Stomach smooth muscle (tissue), 2 donors: Measurements from ENCODE around the gene AK9.

ENCODE experiments used
- H3K27ac ChIP-seq: one replicate; pipeline ENCODE4 v1.7.0; 2013; ENCODE audit warnings: mild to moderate bottlenecking, low read length, inconsistent platforms
- H3K27me3 ChIP-seq, 2 donors: one replicate each; pipeline ENCODE4 v1.7.0; 2013; ENCODE audit warnings: low read length in 2 of 2; ENCODE audit not compliant: insufficient read depth in 2 of 2, control insufficient read depth in 1 of 2
- H3K36me3 ChIP-seq, 2 donors: one replicate each; pipeline ENCODE4 v1.7.0; 2013; ENCODE audit warnings: low read length in 2 of 2; ENCODE audit not compliant: control insufficient read depth in 2 of 2, insufficient read depth in 2 of 2
- H3K4me1 ChIP-seq: one replicate; pipeline ENCODE4 v1.7.0; 2013; ENCODE audit warnings: low read length; ENCODE audit not compliant: control insufficient read depth, insufficient read depth
- H3K4me3 ChIP-seq, 2 donors: one replicate each; pipeline ENCODE4 v1.7.0; 2013; ENCODE audit warnings: low read length in 2 of 2
- H3K9ac ChIP-seq, 2 donors: one replicate each; pipeline ENCODE4 v1.7.0; 2013; ENCODE audit warnings: low read length in 2 of 2, mild to moderate bottlenecking in 1 of 2
- H3K9me3 ChIP-seq, 2 donors: one replicate each; pipeline ENCODE4 v1.7.0; 2013; ENCODE audit warnings: low read length in 2 of 2; ENCODE audit not compliant: control insufficient read depth in 2 of 2
- donor health status: healthy.
- donor health status: Pancreatic carcinoma.

AK9 gene

DNA sequence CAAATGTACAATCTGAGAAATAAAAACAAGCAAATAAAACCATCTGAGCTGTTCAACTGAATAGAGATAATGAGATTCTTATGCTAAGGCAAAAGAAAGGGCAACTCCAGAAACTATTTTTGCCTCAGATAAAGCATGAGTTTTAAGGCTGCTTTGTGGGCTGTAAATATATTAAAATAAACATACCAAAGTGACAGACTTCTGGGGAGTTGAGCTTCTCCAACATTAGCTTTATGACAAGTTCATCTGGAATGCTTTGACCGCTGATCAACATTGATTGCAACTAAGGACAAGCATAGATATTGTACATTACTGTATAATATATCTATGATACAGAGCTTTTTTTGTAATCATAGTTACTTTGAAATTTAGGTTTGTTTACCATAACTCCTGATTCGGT is 19.3 kb downstream of the AK9 start:
- Histone ChIP-seq H3K9me3 (no peaks in the 10 kb centered on the region), H3K9ac (no peak overlapping the region), H3K4me1 (no peaks in the 10 kb centered on the region), H3K27me3 (no peaks in the 10 kb centered on the region), H3K36me3 (peaks cover 3 to 4% of the 10 kb centered on the region in 2 donors), H3K27ac (no peak overlapping the region), H3K4me3 (no peak overlapping the region)

DNA sequence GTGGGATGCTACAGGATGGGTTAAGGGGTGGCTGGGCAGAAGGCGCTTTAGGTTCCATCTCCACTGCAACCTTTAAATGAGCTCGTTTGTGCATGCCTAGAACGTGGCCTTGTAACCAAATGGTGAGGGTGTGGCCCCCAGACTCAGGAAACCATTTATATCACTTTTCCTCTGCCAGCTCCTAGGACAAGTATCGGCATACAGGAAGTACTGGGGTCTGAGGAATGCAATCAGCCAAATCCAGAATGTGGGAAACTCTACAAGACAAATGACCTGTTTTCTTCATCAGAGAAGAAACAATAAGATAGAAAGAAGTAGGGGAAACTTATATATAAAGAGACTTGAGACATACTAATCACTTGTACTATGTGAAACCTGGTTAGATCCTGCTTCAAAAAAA is 21.2 kb downstream of the AK9 start:
- Histone ChIP-seq H3K36me3 (peaks cover 3 to 4% of the 10 kb centered on the region in 2 donors), H3K27ac (no peak overlapping the region), H3K27me3 (no peaks in the 10 kb centered on the region), H3K4me3 (no peak overlapping the region), H3K4me1 (no peaks in the 10 kb centered on the region), H3K9me3 (no peaks in the 10 kb centered on the region), H3K9ac (no peak overlapping the region)

DNA sequence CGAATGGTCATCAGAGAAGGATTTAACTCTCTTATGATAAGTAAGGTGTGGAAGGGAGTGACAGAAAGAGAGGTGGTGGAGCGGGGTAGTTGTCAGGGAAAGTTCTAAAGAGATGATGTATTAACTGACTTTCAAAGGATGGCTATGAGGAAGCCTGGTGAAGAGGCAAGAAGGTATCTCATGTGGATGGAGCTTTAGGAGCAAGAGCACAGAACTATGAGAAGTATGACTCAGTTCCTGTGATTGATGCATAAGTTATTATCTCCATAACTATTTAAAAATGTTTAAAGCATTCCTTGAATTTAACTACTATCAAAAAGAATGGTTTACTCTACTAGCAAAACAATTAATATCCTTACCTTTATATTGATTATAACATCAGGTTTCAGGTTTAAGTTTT is 28.8 kb downstream of the AK9 start:
- Histone ChIP-seq H3K9ac (no peak overlapping the region), H3K4me3 (no peak overlapping the region), H3K4me1 (no peaks in the 10 kb centered on the region), H3K36me3 (no peaks in the 10 kb centered on the region), H3K27ac (no peak overlapping the region), H3K9me3 (no peaks in the 10 kb centered on the region), H3K27me3 (no peaks in the 10 kb centered on the region)

DNA sequence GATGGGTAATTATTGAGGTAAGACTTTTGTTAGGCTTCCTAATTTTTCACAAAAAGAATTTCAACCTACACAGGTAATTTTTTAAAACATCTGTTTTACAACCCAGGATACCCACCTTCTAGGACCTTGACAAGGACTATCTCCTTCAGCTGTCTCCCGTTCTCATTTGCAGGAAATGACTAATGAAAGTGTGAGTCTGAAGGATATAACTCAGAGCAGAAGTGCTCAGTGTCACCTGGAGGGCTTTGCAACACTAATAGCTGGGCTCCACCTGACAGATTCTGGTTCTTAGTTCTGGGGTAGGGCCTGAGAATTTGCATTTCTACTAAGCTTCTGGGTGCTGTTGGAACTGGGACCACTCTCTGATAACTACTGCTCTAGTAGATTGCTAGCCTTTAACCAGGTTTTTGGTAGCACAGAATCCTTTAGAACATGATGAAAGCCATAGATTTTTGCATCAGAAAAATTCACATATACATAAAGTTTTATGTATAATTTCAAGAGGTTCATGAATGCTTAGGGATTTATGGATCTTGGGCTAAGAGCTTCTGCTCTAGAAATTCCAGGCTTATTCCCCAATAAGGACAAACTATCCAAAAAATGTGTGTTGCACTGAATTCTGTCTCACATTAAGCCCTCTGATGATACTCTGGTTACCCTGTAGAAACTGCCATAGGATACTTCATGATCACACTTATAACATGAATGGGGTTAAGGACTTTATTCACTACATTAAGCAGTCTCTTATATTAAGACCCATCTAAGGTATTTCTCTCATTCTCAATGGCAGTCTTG is 30.3 kb downstream of the AK9 start:
- H3K4me3 ChIP-seq: no peak overlapping the region
- H3K4me1 ChIP-seq: no peaks in the 10 kb centered on the region
- H3K9ac ChIP-seq: no peak overlapping the region
- no peaks in the 10 kb centered on the region for H3K27me3 ChIP-seq
- peaks cover under 1 to 3% of the 10 kb centered on the region in 2 donors for H3K36me3 ChIP-seq
- H3K9me3 ChIP-seq: no peaks in the 10 kb centered on the region
- H3K27ac ChIP-seq: no peak overlapping the region

DNA sequence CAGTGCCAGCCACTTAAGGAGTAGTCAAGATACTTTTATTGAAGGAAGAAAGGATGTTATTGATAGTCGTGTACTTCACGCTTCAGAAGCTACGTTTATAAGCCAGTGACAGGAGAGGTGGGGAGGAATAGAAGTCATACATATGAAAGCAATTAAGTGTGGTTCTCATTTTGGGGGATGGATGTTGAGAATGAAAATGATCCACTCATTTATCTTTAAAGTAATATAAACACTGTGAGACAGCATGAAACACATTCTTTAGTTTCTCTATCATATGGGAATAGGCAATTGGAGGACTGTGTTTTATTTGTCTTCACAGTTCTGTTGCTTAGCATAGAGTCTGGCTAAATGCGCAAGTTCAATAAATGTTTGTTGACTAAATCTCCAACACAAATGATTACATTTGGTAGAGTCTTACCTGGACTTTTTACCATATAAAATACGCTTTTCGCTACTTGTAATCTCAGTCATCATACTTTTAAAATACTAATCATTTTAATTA is 35.2 kb downstream of the AK9 start:
- Histone ChIP-seq H3K9ac (no peak overlapping the region), H3K4me3 (no peak overlapping the region), H3K27me3 (no peaks in the 10 kb centered on the region), H3K36me3 (peaks cover 4 to 5% of the 10 kb centered on the region in 2 donors), H3K9me3 (no peaks in the 10 kb centered on the region), H3K27ac (no peak overlapping the region), H3K4me1 (no peaks in the 10 kb centered on the region)

DNA sequence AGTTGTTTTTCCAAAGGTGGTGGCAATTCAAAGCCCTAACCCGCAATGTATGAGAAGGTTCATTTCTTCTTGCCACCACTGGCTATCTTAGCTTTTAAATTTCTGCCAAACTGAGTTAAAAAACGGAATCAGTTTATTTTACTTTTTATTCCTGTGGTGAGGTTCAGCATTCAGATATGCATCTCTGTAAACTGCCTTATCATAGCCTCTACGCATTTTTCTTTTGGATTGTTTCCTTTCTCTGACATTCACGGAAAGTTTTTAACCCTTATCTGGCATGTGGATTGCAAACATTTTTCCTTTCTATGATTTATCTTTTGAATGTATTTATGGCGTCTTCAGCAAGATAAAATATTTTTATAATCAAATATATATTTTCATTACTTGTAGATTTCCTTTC is 37.7 kb downstream of the AK9 start:
- Histone ChIP-seq H3K4me3 (no peak overlapping the region), H3K9ac (no peak overlapping the region), H3K4me1 (no peaks in the 10 kb centered on the region), H3K36me3 (peaks cover 4 to 5% of the 10 kb centered on the region in 2 donors), H3K9me3 (no peaks in the 10 kb centered on the region), H3K27me3 (no peaks in the 10 kb centered on the region), H3K27ac (no peak overlapping the region)

DNA sequence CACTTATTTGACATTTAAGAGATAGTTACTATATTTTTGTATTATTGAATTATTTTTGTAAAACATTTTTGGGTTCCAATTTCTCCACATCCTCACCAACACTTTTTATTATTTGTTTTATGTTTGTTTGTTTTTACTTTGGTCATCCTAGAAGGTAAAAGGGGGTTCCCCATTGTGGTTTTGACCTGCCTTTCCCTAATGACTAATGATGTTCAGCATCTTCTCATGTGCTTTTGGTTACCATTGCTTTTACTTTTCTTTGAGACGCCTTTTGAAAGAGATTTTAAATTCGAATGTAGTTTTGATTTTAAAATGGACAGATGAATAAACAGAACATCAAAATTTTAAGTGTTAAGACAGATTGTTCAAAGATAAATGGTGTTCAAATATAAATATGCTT is 46.9 kb downstream of the AK9 start:
- no peaks in the 10 kb centered on the region for H3K27me3 ChIP-seq
- H3K9ac ChIP-seq: no peak overlapping the region
- no peak overlapping the region for H3K27ac ChIP-seq
- peaks cover 0 to 6% of the 10 kb centered on the region in 2 donors for H3K9me3 ChIP-seq
- H3K4me1 ChIP-seq: no peaks in the 10 kb centered on the region
- no peak overlapping the region for H3K4me3 ChIP-seq
- H3K36me3 ChIP-seq: peaks cover 8 to 9% of the 10 kb centered on the region in 2 donors

DNA sequence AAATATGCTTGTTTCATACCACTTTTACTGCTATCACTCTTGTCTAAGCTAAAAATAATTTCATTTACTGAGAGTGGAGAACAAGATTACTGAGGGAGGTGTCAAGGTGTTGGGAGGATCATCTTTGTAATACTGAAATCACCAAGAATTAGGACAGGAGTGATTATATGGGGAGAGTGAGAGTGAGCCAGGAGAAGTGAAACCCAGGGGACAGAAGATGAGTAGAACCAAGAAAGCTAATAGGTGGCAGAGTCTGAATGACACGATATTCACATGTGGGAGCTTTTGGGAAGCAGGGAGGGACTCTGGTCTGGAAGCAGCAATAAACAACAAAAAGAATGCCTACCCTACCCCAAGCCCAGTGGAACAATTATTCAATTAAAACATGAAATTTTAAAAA is 58.6 kb downstream of the AK9 start:
- H3K4me1 ChIP-seq: no peaks in the 10 kb centered on the region
- H3K27me3 ChIP-seq: no peaks in the 10 kb centered on the region
- H3K36me3 ChIP-seq: no peaks in the 10 kb centered on the region
- H3K4me3 ChIP-seq: no peak overlapping the region
- no peak overlapping the region for H3K27ac ChIP-seq
- H3K9ac ChIP-seq: no peak overlapping the region
- peaks cover 2 to 3% of the 10 kb centered on the region in 2 donors for H3K9me3 ChIP-seq

DNA sequence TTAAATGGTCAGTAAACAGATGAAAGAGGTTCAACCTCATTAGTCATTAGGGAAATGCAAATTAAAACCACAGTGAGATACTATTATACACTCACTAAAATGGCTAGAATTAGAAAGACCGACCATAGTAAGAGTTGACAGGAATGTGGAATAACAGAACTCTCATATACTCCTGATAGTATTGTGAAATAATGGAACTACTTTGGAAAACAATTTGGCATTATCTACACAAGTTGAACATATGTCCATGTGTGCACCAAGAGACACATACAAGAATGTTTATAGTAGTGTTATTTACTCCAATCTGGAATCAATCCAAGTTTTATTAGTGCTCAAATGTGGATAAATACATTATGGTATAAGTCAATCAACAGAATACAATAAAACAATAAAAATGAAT is 59.6 kb downstream of the AK9 start:
- Histone ChIP-seq H3K27me3 (no peaks in the 10 kb centered on the region), H3K27ac (no peak overlapping the region)

DNA sequence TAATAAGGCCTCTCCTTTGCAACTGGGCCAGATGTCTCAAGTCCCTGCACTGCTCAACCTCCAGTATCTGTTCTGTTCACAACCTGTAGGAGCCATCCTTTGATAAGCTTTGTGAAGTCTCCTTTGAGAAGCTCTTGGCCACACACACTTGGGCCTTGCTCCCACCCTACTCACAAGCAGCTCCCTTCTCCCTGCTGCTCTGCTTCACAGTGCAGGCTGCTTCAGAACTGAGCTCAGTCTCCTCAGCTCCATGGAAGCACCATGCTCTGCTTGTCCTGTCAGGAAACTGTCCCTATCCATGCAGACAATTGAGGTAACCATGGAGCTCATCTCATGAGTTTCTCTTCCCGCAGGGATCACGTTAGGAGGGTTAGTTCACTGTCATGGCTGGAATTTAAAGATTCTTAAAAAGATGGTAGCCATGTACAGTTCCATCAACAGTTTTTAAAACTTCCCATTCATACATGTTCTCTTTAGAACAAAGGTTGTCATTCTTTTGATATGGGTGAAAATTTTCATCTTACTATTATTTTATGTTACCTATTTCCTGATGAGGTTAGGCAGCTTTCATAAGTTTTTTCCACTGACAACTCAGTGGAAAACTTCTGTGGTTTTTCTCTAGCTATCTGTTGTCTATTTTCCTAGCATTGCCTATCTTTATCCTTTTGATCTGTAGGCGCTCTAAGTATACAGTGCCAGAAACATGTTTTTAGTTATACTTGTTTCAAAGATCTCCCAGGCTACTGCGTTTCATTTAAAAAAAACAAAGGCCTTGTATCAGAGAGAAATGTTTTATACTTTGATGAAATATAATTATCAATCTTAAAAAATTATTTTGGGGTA is 62.6 kb downstream of the AK9 start:
- Histone ChIP-seq H3K36me3 (no peaks in the 10 kb centered on the region), H3K4me3 (no peak overlapping the region), H3K9ac (no peak overlapping the region), H3K27me3 (no peaks in the 10 kb centered on the region), H3K27ac (no peak overlapping the region), H3K4me1 (no peaks in the 10 kb centered on the region), H3K9me3 (peaks cover 5 to 9% of the 10 kb centered on the region in 2 donors)

More for the DNA sequence above, 59.6 kb downstream of the AK9 start:
- Histone ChIP-seq H3K36me3 (no peaks in the 10 kb centered on the region), H3K4me1 (no peaks in the 10 kb centered on the region), H3K9ac (no peak overlapping the region), H3K4me3 (no peak overlapping the region), H3K9me3 (peaks cover 2 to 3% of the 10 kb centered on the region in 2 donors)
